Mesenchymal stem cell (in vitro differentiated cells and primary cell): ENCODE results near the gene PTPRE.

Experiments
- DNase-seq: peaks from one replicate; pipeline ENCODE4 v3.0.0-alpha.2; 2013
- H2AFZ ChIP-seq: one replicate; pipeline ENCODE4 v1.6.1; 2013; ENCODE audit warnings: low read depth, mild to moderate bottlenecking, control low read depth, inconsistent platforms, low read length, moderate library complexity
- H2AK5ac ChIP-seq: 2 replicates; pipeline ENCODE4 v1.6.1; 2013; ENCODE audit warnings: low read length, moderate library complexity, mild to moderate bottlenecking, inconsistent platforms; ENCODE audit not compliant: severe bottlenecking
- H2BK120ac ChIP-seq: one replicate; pipeline ENCODE4 v1.6.1; 2013; ENCODE audit warnings: low read depth, mild to moderate bottlenecking, inconsistent platforms, low read length, moderate library complexity
- H2BK12ac ChIP-seq, 2 experiments: one replicate each; pipeline ENCODE4 v1.6.1; 2013; ENCODE audit warnings: inconsistent platforms in 2 of 2, low read length in 2 of 2, mild to moderate bottlenecking in 2 of 2, moderate library complexity in 2 of 2, control low read depth in 1 of 2
- H2BK15ac ChIP-seq: one replicate; pipeline ENCODE4 v1.6.1; 2013; ENCODE audit warnings: mild to moderate bottlenecking, low read depth, inconsistent platforms; ENCODE audit not compliant: poor library complexity, severe bottlenecking
- H2BK5ac ChIP-seq: 2 replicates; pipeline ENCODE4 v1.6.1; 2013; ENCODE audit warnings: low read depth, mild to moderate bottlenecking, low read length, control low read depth, inconsistent platforms; ENCODE audit not compliant: poor library complexity, severe bottlenecking
- H3K14ac ChIP-seq, 2 experiments: one replicate each; pipeline ENCODE4 v1.6.1; 2013; ENCODE audit warnings: inconsistent platforms in 2 of 2, low read length in 2 of 2, control low read depth in 1 of 2, mild to moderate bottlenecking in 1 of 2, moderate library complexity in 1 of 2
- H3K18ac ChIP-seq, 2 experiments: one replicate each; pipeline ENCODE4 v1.6.1; 2013; ENCODE audit warnings: inconsistent platforms in 2 of 2, low read length in 2 of 2, control low read depth in 1 of 2, low read depth in 1 of 2, mild to moderate bottlenecking in 1 of 2
- H3K23ac ChIP-seq, 2 experiments: one replicate each; pipeline ENCODE4 v1.6.1; 2013; ENCODE audit warnings: inconsistent platforms in 2 of 2, low read length in 2 of 2, mild to moderate bottlenecking in 2 of 2, moderate library complexity in 2 of 2, control low read depth in 1 of 2
- H3K27ac ChIP-seq: 2 replicates; pipeline ENCODE4 v1.5.1; 2013; ENCODE audit warnings: mild to moderate bottlenecking, moderate library complexity, low read length, control low read depth, inconsistent platforms; ENCODE audit not compliant: poor library complexity, severe bottlenecking
- H3K27me3 ChIP-seq, 2 experiments: 2 replicates each; pipeline versions ENCODE4 v1.6.1 to v1.7.0; 2013; ENCODE audit warnings: low read length in 2 of 2, mild to moderate bottlenecking in 2 of 2, moderate library complexity in 2 of 2, control low read depth in 1 of 2, inconsistent platforms in 1 of 2; ENCODE audit not compliant: control insufficient read depth in 1 of 2, insufficient read depth in 1 of 2
- H3K36me3 ChIP-seq, 2 experiments: 2 replicates each; pipeline versions ENCODE4 v1.6.1 to v1.7.0; 2013; ENCODE audit warnings: low read length in 2 of 2, control low read depth in 1 of 2, inconsistent platforms in 1 of 2, low read depth in 1 of 2, mild to moderate bottlenecking in 1 of 2; ENCODE audit not compliant: insufficient read depth in 2 of 2, control insufficient read depth in 1 of 2
- H3K4ac ChIP-seq, 2 experiments: one replicate each; pipeline ENCODE4 v1.6.1; 2013; ENCODE audit warnings: inconsistent platforms in 2 of 2, low read length in 2 of 2, mild to moderate bottlenecking in 2 of 2, moderate library complexity in 2 of 2, control low read depth in 1 of 2, low read depth in 1 of 2
- H3K4me1 ChIP-seq: 2 replicates; pipeline ENCODE4 v1.6.1; 2013; ENCODE audit warnings: low read depth, low read length, control low read depth; ENCODE audit not compliant: control insufficient read depth, insufficient read depth
- H3K4me2 ChIP-seq: 2 replicates; pipeline ENCODE4 v1.6.1; 2013; ENCODE audit warnings: low read length, mild to moderate bottlenecking, inconsistent platforms; ENCODE audit not compliant: poor library complexity, severe bottlenecking
- H3K4me3 ChIP-seq, 2 experiments: 2 replicates each; pipeline versions ENCODE4 v1.5.1 to v1.7.0; 2013; ENCODE audit warnings: low read length in 2 of 2, mild to moderate bottlenecking in 2 of 2, control low read depth in 1 of 2, low read depth in 1 of 2; ENCODE audit not compliant: insufficient read depth in 1 of 2
- H3K79me1 ChIP-seq: replicated peaks from 2 replicates; pipeline ENCODE4 v1.6.1; 2013; ENCODE audit warnings: mild to moderate bottlenecking, control low read depth, low read length, inconsistent platforms; ENCODE audit not compliant: poor library complexity, severe bottlenecking
- H3K9ac ChIP-seq: 2 replicates; pipeline ENCODE4 v1.7.0; 2013; ENCODE audit warnings: mild to moderate bottlenecking, low read length, moderate library complexity
- H3K9me3 ChIP-seq: 2 replicates; pipeline ENCODE4 v1.7.0; 2013; ENCODE audit warnings: mild to moderate bottlenecking, low read length; ENCODE audit not compliant: control insufficient read depth
- H4K8ac ChIP-seq: one replicate; pipeline ENCODE4 v1.6.1; 2013; ENCODE audit warnings: inconsistent platforms, mild to moderate bottlenecking, low read length, moderate library complexity
- H4K91ac ChIP-seq: one replicate; pipeline ENCODE4 v1.6.1; 2013; ENCODE audit warnings: mild to moderate bottlenecking, low read length, inconsistent platforms
- WGBS: methylation state at CpG from one replicate; pipeline ENCODE4 v1.1.7; 2013; ENCODE audit warnings: mixed read lengths; 5-methylcytosine and 5-hydroxymethylcytosine counted together

The PTPRE gene

GRCh38 chr10:127903789-127904188 lies 3.1 kb upstream of the PTPRE start:
- Histone ChIP-seq H3K14ac (no peak overlapping the region), H2BK12ac (no peak overlapping the region), H2BK15ac (no peak overlapping the region), H3K4me3 (no peak overlapping the region), H2AFZ (no peak overlapping the region), H3K18ac (no peak overlapping the region), H3K36me3 (no peaks in the 10 kb centered on the region), H3K9ac (no peak overlapping the region), H3K27ac (no peak overlapping the region), H2BK5ac (no peak overlapping the region), H3K79me1 (peaks cover 5% of the 10 kb centered on the region), H3K4me1 (peaks cover 14% of the 10 kb centered on the region), H4K8ac (no peak overlapping the region), H3K4ac (no peak overlapping the region), H3K27me3 (peaks cover 8% of the 10 kb centered on the region in 2 experiments), H3K9me3 (no peaks in the 10 kb centered on the region), H2BK120ac (no peak overlapping the region), H3K4me2 (no peak overlapping the region), H3K23ac (no peak overlapping the region), H2AK5ac (no peak overlapping the region), H4K91ac (no peak overlapping the region)
- WGBS, result 95% methylated on average over 5 of the region's 5 CpGs
- DNase-seq, result no peak

DNA sequence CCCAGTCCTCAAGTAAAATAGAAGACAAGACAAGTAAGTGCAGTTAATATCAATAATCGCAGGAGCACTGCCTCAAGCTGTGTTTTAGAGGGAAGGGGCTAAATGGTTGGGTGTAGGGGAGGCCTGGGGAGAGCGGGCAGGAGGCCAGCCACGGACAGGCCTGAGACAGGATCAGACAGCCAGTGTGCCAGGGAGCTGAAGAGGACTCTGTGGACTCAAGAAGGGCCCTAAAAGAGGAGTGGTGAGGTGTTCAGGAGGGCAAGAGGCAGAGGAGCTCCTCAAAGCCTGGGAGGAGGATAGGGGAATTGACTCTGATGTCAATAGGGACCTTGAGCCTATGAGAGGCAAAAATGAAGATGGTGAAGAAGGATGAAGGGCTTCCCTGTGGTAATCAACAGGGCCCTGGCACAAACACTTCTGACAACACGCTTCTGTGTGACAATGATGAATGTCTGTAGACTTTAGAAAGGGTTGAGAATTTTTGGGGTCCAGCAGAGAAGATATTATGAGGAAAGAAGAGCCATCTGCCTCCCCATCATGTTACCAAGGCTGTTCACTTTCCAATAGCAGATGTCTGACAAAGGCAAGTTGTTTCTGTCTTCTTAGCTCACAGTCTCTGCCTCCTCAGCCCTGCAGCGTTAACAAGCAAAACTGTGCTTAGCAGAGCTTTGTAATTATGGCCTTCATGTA lies 2.4 kb upstream of the PTPRE start:
- Histone ChIP-seq H3K4ac (no peak overlapping the region), H3K4me2 (no peak overlapping the region), H3K4me1 (peaks cover 14% of the 10 kb centered on the region), H2BK5ac (no peak overlapping the region), H2AFZ (no peak overlapping the region), H4K8ac (no peak overlapping the region), H3K4me3 (no peak overlapping the region), H3K79me1 (peaks cover 7% of the 10 kb centered on the region), H2BK120ac (no peak overlapping the region), H3K36me3 (no peaks in the 10 kb centered on the region), H2BK12ac (no peak overlapping the region), H3K9ac (no peak overlapping the region), H3K23ac (no peak overlapping the region), H3K9me3 (no peaks in the 10 kb centered on the region), H4K91ac (no peak overlapping the region), H2BK15ac (no peak overlapping the region), H2AK5ac (no peak overlapping the region), H3K27ac (no peak overlapping the region), H3K27me3 (peaks cover 8% of the 10 kb centered on the region in 2 experiments), H3K14ac (no peak overlapping the region), H3K18ac (no peak overlapping the region)
- whole genome bisulfite sequencing, result 89% methylated on average over 5 of the region's 5 CpGs
- DNase-seq, result no peak

DNA sequence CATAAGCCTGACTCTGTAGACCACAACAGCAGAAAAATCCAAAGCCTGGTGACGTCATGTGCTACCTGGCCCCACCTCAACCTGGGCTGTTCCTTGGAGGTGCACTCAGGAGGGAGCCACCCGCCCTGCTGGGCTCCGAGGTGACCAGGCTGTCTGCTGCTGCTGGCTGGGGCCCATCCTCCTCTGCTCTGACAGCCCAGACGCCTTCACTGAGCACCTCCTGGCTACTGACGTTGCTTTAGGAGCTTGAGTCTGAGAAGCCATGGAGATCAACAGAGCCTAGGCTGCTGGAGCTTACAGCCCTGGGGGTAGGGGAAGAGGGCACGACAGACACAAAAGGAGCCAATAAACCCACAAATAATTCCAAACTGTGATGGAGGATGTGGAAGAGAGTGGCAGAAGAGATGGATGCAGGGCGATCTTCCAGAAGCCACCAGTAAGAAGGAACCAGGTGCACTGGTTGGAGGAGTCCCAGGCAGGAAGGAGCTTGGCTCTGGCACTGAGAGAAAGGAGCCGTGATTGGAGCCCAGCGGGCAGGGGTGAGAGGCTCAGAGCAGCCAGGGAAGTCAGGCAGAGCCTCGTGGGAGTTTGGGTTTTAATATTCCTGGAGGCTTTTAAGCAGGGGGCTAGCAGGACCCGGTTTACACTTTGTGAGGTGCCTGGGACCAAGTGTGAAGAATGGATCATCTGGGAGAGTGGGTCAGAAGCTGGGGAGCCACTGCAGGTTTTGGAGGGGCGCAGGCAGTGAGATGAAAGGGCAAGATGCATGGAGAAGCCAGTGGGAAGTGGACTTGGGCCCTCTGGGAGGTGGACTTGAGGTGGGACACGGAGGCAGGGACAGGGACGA lies 1.7 kb upstream of the PTPRE start:
- Histone ChIP-seq H3K9me3 (no peaks in the 10 kb centered on the region), H3K4me3 (no peak overlapping the region), H3K14ac (no peak overlapping the region), H2BK15ac (no peak overlapping the region), H3K4me2 (no peak overlapping the region), H3K9ac (no peak overlapping the region), H3K4me1 (peaks cover 15% of the 10 kb centered on the region), H2BK5ac (no peak overlapping the region), H4K91ac (no peak overlapping the region), H3K27ac (no peak overlapping the region), H2BK120ac (no peak overlapping the region), H3K79me1 (peaks cover 7% of the 10 kb centered on the region), H3K27me3 (peaks cover 8% of the 10 kb centered on the region in 2 experiments), H3K36me3 (no peaks in the 10 kb centered on the region), H3K23ac (no peak overlapping the region), H4K8ac (no peak overlapping the region), H2AK5ac (no peak overlapping the region), H3K18ac (no peak overlapping the region), H2BK12ac (no peak overlapping the region), H3K4ac (no peak overlapping the region), H2AFZ (no peak overlapping the region)
- WGBS, result 87% methylated on average over 13 of the region's 14 CpGs
- no peak for DNase-seq

DNA sequence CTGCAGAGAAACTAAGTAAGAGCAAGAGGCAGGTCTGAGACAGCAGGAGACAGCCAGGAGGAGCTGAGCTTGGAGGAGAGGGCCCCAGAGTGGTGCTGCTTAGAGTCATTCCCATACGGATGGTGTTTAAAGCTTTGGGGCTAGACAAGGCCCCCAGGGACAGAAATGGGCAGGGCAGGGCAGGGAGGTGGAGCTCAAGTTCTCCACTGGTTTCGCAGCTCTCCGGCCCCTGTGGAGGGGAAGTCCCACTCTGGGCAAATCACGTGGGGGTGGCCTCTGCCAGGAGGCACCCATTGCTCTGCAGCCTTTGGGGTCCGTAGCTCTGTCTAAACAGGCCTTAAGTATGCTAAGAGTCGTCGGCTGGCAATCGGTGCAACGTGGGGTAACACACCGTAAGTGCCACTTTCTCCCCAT lies 1.0 kb upstream of the PTPRE start:
- H2AFZ ChIP-seq, result no peak overlapping the region
- H3K27ac ChIP-seq, result no peak overlapping the region
- peak overlapping the region; percentile 54 for H2BK120ac ChIP-seq
- no peak for DNase-seq
- H3K4me3 ChIP-seq, result no peak overlapping the region
- H3K18ac ChIP-seq, result no peak overlapping the region
- H4K91ac ChIP-seq, result no peak overlapping the region
- peak overlapping the region; percentile 19 for H2BK15ac ChIP-seq
- H3K79me1 ChIP-seq, result peaks cover 7% of the 10 kb centered on the region
- no peak overlapping the region for H2AK5ac ChIP-seq
- peak overlapping the region in 1 of 2 experiments; percentile 70 for H2BK12ac ChIP-seq
- H3K9me3 ChIP-seq, result no peaks in the 10 kb centered on the region
- no peak overlapping the region for H3K9ac ChIP-seq
- peak overlapping the region; percentile 19 for H4K8ac ChIP-seq
- no peak overlapping the region for H3K23ac ChIP-seq
- H2BK5ac ChIP-seq, result no peak overlapping the region
- no peak overlapping the region for H3K14ac ChIP-seq
- H3K4ac ChIP-seq, result no peak overlapping the region
- H3K27me3 ChIP-seq, result peaks cover 8% of the 10 kb centered on the region in 2 experiments
- no peak overlapping the region for H3K4me2 ChIP-seq
- 83% methylated on average over 10 of the region's 10 CpGs for WGBS
- peaks cover 15% of the 10 kb centered on the region for H3K4me1 ChIP-seq
- H3K36me3 ChIP-seq, result no peaks in the 10 kb centered on the region
